Glutamatergic neuron (in vitro differentiated cells): Measurements from ENCODE around the gene NFIL3. TPM values are rescaled to one million over a fixed set of nuclear protein-coding genes. Genes with fewer than 3 reads are reported as not detected.

Experiments
- DNase-seq: peaks from one replicate; pipeline ENCODE4 v3.0.0; 2022
- H3K27ac Mint-ChIP-seq: one replicate; pipeline ENCODE4 v1.8.0; 2020; ENCODE audit warnings: mild to moderate bottlenecking, mixed read lengths, inconsistent platforms; ENCODE audit not compliant: unreplicated experiment
- H3K27me3 Mint-ChIP-seq: one replicate; pipeline ENCODE4 v1.8.0; 2020; ENCODE audit warnings: mild to moderate bottlenecking, moderate library complexity, mixed read lengths, inconsistent platforms; ENCODE audit not compliant: unreplicated experiment
- H3K36me3 Mint-ChIP-seq: one replicate; pipeline ENCODE4 v1.8.0; 2020; ENCODE audit warnings: mild to moderate bottlenecking, mixed read lengths, inconsistent platforms; ENCODE audit not compliant: unreplicated experiment
- H3K4me1 Mint-ChIP-seq: one replicate; pipeline ENCODE4 v1.8.0; 2020; ENCODE audit warnings: mild to moderate bottlenecking, low read depth, mixed read lengths, inconsistent platforms; ENCODE audit not compliant: unreplicated experiment
- H3K4me3 Mint-ChIP-seq: one replicate; pipeline ENCODE4 v1.8.0; 2020; ENCODE audit warnings: mild to moderate bottlenecking, mixed read lengths, inconsistent platforms; ENCODE audit not compliant: unreplicated experiment
- H3K9me3 Mint-ChIP-seq: one replicate; pipeline ENCODE4 v1.8.0; 2020; ENCODE audit warnings: mild to moderate bottlenecking, moderate library complexity, mixed read lengths, inconsistent platforms; ENCODE audit not compliant: unreplicated experiment
- total RNA-seq: library from RNA; stranded (reverse); fragmentation: NEBNext Ultra II Directional; extraction: Animal tissue kit (Norgen Biotek cat#: 25700); gene quantifications from one replicate; pipeline ENCODE4 v1.2.1, GENCODE V29; 2021; ENCODE audit not compliant: unreplicated experiment
- TF ChIP-seq, protein P1 (sequence below): fragments of 200-600 bp; sonication (generic); IDR thresholded peaks from one replicate; pipeline ENCODE4 v1.5.0; 2021; ENCODE audit not compliant: partially characterized antibody, unreplicated experiment

NFIL3 gene
- total RNA-seq, 1 donor from 2014 or later = 32.4 TPM

DNA sequence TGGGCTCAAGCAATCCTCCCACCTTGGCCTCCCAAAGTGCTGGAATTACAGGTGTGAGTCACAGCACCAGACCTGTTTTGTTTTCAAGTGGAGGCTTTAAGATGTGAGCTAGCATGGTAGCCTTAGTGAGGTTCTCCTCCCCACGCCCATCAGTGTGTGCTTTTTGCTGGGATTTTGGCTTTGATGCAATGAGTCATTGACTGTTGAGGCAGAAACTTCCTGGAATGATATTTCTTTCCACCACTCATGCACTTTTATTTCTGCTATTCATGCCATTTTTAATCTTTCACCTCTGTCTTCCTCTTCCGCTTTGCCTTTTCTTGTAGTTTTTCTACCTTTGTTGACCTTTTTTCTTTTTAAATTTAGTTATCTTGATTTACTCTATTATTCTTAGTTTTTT lies 4.2 kb upstream of the NFIL3 start:
- TF ChIP-seq, protein P1, sequence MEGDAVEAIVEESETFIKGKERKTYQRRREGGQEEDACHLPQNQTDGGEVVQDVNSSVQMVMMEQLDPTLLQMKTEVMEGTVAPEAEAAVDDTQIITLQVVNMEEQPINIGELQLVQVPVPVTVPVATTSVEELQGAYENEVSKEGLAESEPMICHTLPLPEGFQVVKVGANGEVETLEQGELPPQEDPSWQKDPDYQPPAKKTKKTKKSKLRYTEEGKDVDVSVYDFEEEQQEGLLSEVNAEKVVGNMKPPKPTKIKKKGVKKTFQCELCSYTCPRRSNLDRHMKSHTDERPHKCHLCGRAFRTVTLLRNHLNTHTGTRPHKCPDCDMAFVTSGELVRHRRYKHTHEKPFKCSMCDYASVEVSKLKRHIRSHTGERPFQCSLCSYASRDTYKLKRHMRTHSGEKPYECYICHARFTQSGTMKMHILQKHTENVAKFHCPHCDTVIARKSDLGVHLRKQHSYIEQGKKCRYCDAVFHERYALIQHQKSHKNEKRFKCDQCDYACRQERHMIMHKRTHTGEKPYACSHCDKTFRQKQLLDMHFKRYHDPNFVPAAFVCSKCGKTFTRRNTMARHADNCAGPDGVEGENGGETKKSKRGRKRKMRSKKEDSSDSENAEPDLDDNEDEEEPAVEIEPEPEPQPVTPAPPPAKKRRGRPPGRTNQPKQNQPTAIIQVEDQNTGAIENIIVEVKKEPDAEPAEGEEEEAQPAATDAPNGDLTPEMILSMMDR = no peak
- H3K9me3 Mint-ChIP-seq = peaks cover 15% of the 10 kb centered on the region
- no peaks in the 10 kb centered on the region for H3K36me3 Mint-ChIP-seq
- peaks cover 8% of the 10 kb centered on the region for H3K4me1 Mint-ChIP-seq
- no peak for DNase-seq
- no peak overlapping the region for H3K27ac Mint-ChIP-seq
- peaks cover 14% of the 10 kb centered on the region for H3K27me3 Mint-ChIP-seq
- H3K4me3 Mint-ChIP-seq = no peak overlapping the region

DNA sequence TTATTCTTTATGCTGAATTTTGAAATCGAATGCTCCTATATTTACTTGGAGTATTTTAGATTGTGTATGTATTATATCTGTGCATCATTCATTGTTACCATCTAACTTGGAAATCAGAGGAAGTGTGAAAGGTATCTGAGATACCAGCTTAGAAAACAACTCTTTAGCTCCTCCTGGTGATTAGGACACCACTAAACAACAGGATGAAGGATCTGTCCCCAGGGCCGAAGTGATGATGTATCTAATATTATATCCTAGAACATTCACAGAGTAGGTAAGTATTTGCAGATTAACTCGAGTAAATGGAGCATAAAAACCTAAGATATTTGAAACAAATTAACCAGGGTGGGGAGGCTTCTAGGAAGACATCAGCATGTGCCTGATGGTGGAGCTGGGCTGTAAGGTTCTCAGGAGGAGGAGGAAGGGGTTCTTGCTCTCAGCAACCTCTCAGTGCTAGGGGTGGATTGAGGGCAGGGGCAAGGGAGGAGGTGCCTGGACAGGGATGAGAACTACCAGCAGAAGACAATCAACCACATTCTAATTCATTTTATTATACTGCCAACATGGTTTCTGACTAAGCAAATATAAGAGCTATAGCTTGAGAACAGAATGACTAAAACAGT lies 2.6 kb upstream of the NFIL3 start:
- H3K27me3 Mint-ChIP-seq = peaks cover 22% of the 10 kb centered on the region
- peaks cover 8% of the 10 kb centered on the region for H3K4me1 Mint-ChIP-seq
- H3K36me3 Mint-ChIP-seq = peaks cover 5% of the 10 kb centered on the region
- no peak overlapping the region for H3K27ac Mint-ChIP-seq
- no peak overlapping the region for H3K4me3 Mint-ChIP-seq
- DNase-seq = no peak
- TF ChIP-seq, protein P1 = no peak
- peaks cover 20% of the 10 kb centered on the region for H3K9me3 Mint-ChIP-seq

- H3K4me1 Mint-ChIP-seq = peaks cover 11% of the 10 kb centered on the region
- H3K36me3 Mint-ChIP-seq = peaks cover 5% of the 10 kb centered on the region
- DNase-seq = no peak
- peak overlapping the region; percentile 96 for H3K4me3 Mint-ChIP-seq
- peaks cover 24% of the 10 kb centered on the region for H3K9me3 Mint-ChIP-seq
- peaks cover 26% of the 10 kb centered on the region for H3K27me3 Mint-ChIP-seq
- no peak overlapping the region for H3K27ac Mint-ChIP-seq
- TF ChIP-seq, protein P1 = no peak
These were observed 1.6 kb upstream of the NFIL3 start for GRCh38 chr9:91425271-91425670.

GRCh38 chr9:91424403-91425176 lies 958 bp upstream of the NFIL3 start:
- peaks cover 18% of the 10 kb centered on the region for H3K4me1 Mint-ChIP-seq
- TF ChIP-seq, protein P1 = no peak
- peaks cover 28% of the 10 kb centered on the region for H3K27me3 Mint-ChIP-seq
- H3K27ac Mint-ChIP-seq = peak overlapping the region; percentile 84
- H3K4me3 Mint-ChIP-seq = peak overlapping the region; percentile 96
- H3K36me3 Mint-ChIP-seq = peaks cover 5% of the 10 kb centered on the region
- DNase-seq = peak; percentile 56
- peaks cover 25% of the 10 kb centered on the region for H3K9me3 Mint-ChIP-seq
